Right atrium auricular region (tissue), 2 donors: ENCODE data around the gene CTDNEP1. TPM values are rescaled to one million over a fixed set of nuclear protein-coding genes. Genes with fewer than 3 reads are reported as not detected.
A peak's percentile ranks its signal among the peaks of the same experiment; 100 is the strongest.

Experiments used
- DNase-seq: peaks from one replicate; pipeline ENCODE4 v3.0.0-alpha.2; 2019; ENCODE audit warnings: low spot score
- H3K27ac ChIP-seq, 2 donors: fragments of 200-600 bp; sonication (generic); 1 replicate in 1 of 2; 2 replicates in 1 of 2; pipeline ENCODE4 v1.5.1; 2016 to 2019
- H3K27me3 ChIP-seq, 2 donors: fragments of 200-600 bp; sonication (generic); one replicate each; pipeline versions ENCODE4 v1.5.1 to v1.6.0; 2017 to 2019
- H3K36me3 ChIP-seq: fragments of 200-600 bp; sonication (generic); one replicate; pipeline ENCODE4 v1.5.1; 2016
- H3K4me1 ChIP-seq, 2 donors: fragments of 200-600 bp; sonication (generic); one replicate each; pipeline versions ENCODE4 v1.5.1 to v1.6.0; 2017 to 2019
- H3K4me3 ChIP-seq, 2 donors: fragments of 200-600 bp; sonication (generic); 1 replicate in 1 of 2; 2 replicates in 1 of 2; pipeline ENCODE4 v1.5.1; 2017 to 2019; ENCODE audit warnings: mild to moderate bottlenecking in 1 of 2, moderate library complexity in 1 of 2
- H3K9me3 ChIP-seq, 2 donors: fragments of 200-600 bp; sonication (generic); one replicate each; pipeline ENCODE4 v1.5.1; 2019
- total RNA-seq, 2 donors: library from RNA; depleted of rRNA; stranded (reverse); fragments of >200 nt; gene quantifications; one replicate each; pipeline ENCODE4 v1.1.0, GENCODE V29; 2016
- TF ChIP-seq, protein P1 (sequence below), 2 donors: fragments of 200-600 bp; sonication (generic); IDR thresholded peaks; one replicate each; pipeline ENCODE4 v1.5.1; 2019; ENCODE audit warnings: antibody characterized with exemption in 2 of 2

CTDNEP1 gene
- total RNA-seq, 2 donors from 2014 or later: 55.0 to 77.2 TPM

DNA sequence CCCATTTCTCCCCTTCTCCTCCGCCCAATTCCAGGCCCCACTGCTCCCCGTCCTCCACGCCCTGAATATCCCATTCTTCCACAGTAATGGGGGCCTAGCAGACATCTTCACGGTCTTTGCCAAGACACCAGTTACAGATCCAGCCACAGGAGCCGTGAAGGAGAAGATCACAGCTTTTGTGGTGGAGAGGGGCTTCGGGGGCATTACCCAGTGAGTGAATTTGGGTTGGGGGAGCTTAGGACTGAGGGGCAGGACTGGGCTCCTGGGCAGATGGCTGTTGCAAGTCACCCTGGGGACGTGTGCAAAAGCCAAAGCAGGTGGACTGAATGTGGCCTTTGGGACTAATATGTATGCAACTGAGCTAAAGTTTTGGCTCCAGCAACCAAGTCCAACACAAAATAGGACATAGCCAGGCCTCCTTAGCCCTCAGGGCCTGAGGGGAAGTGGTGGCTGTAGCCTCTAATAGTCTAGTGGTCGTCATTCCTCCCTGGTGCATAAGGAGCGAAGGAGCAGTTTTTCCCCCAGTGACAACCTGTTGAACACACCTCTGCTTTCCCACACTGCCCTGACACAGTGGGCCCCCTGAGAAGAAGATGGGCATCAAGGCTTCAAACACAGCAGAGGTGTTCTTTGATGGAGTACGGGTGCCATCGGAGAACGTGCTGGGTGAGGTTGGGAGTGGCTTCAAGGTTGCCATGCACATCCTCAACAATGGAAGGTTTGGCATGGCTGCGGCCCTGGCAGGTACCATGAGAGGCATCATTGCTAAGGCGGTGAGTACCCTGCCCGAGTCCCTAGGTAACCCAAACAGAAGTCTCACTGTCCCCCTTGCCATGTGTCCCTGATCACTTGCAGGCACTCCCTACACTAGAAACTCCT lies 29.2 kb downstream of the CTDNEP1 start:
- Histone ChIP-seq H3K27ac (no peak overlapping the region), H3K36me3 (peaks cover 64% of the 10 kb centered on the region), H3K27me3 (no peaks in the 10 kb centered on the region), H3K4me3 (no peak overlapping the region), H3K9me3 (no peaks in the 10 kb centered on the region), H3K4me1 (peaks cover 0 to 57% of the 10 kb centered on the region in 2 donors)
- no peak for DNase-seq
- TF ChIP-seq, protein P1, sequence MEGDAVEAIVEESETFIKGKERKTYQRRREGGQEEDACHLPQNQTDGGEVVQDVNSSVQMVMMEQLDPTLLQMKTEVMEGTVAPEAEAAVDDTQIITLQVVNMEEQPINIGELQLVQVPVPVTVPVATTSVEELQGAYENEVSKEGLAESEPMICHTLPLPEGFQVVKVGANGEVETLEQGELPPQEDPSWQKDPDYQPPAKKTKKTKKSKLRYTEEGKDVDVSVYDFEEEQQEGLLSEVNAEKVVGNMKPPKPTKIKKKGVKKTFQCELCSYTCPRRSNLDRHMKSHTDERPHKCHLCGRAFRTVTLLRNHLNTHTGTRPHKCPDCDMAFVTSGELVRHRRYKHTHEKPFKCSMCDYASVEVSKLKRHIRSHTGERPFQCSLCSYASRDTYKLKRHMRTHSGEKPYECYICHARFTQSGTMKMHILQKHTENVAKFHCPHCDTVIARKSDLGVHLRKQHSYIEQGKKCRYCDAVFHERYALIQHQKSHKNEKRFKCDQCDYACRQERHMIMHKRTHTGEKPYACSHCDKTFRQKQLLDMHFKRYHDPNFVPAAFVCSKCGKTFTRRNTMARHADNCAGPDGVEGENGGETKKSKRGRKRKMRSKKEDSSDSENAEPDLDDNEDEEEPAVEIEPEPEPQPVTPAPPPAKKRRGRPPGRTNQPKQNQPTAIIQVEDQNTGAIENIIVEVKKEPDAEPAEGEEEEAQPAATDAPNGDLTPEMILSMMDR (IDR thresholded peaks at IDR 0.05): no peak

DNA sequence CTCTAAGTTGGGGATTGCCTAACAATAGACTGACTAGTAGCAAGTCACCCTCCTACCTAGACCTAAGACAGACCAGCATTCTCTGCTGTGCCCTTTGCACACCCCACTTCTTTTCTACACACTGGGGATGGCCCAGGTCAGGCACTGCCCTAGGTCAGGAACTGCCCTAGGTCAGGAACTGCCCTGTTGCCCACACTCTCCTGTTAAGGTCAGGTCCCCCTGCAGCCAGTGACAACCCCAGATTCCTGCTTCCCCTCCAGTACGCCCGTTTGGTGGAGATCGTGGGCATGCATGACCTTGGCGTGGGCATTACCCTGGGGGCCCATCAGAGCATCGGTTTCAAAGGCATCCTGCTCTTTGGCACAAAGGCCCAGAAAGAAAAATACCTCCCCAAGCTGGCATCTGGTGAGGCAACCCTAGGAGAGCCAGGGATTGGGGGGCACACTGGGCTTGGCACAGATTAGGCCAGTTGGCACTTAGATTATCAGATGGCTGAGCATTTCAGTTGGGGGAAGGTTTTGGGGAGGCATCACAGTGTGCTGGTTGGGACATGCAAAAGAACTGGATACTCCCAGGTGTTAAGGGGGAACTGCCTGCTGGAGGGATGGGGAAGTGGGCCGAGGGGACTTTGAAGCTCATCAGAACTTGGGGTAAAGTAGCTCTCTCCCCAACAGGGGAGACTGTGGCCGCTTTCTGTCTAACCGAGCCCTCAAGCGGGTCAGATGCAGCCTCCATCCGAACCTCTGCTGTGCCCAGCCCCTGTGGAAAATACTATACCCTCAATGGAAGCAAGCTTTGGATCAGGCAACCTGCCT lies 30.0 kb downstream of the CTDNEP1 start:
- Histone ChIP-seq H3K27me3 (no peaks in the 10 kb centered on the region), H3K36me3 (peaks cover 55% of the 10 kb centered on the region), H3K4me1 (peaks cover 0 to 65% of the 10 kb centered on the region in 2 donors), H3K4me3 (peak overlapping the region; percentile 91), H3K9me3 (no peaks in the 10 kb centered on the region), H3K27ac (peak overlapping the region; percentile 97)
- TF ChIP-seq, protein P1 (IDR thresholded peaks at IDR 0.05): no peak
- DNase-seq: no peak

DNA sequence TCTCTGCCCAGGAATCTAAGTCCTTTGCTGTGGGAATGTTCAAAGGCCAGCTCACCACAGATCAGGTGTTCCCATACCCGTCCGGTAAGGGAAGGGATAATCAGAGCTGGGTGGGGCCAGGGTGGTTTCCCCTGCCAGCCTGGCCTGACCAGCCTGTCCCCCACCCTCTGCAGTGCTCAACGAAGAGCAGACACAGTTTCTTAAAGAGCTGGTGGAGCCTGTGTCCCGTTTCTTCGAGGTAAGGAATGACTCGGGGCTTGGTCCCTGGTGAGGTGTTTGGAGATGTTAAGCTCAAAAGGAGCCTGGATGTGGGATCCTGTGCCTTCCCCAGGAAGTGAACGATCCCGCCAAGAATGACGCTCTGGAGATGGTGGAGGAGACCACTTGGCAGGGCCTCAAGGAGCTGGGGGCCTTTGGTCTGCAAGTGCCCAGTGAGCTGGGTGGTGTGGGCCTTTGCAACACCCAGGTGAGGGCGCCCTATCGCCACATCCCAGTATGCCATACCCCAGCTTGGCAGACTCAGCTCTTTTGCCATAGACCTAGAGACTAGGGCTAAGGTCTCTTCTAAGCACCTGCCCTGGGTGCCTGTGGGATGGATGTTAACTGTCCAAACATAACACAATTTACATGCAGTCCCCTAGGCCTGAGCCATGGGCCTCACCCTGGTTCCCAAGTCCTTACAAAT lies 30.8 kb downstream of the CTDNEP1 start:
- H3K4me3 ChIP-seq: peak overlapping the region; percentile 91
- DNase-seq: no peak
- peaks cover 0 to 73% of the 10 kb centered on the region in 2 donors for H3K4me1 ChIP-seq
- H3K36me3 ChIP-seq: peaks cover 49% of the 10 kb centered on the region
- H3K9me3 ChIP-seq: no peaks in the 10 kb centered on the region
- TF ChIP-seq, protein P1 (IDR thresholded peaks at IDR 0.05): peak in 1 of 2 donors; percentile 50
- H3K27me3 ChIP-seq: no peaks in the 10 kb centered on the region
- H3K27ac ChIP-seq: peak overlapping the region; percentile 97

DNA sequence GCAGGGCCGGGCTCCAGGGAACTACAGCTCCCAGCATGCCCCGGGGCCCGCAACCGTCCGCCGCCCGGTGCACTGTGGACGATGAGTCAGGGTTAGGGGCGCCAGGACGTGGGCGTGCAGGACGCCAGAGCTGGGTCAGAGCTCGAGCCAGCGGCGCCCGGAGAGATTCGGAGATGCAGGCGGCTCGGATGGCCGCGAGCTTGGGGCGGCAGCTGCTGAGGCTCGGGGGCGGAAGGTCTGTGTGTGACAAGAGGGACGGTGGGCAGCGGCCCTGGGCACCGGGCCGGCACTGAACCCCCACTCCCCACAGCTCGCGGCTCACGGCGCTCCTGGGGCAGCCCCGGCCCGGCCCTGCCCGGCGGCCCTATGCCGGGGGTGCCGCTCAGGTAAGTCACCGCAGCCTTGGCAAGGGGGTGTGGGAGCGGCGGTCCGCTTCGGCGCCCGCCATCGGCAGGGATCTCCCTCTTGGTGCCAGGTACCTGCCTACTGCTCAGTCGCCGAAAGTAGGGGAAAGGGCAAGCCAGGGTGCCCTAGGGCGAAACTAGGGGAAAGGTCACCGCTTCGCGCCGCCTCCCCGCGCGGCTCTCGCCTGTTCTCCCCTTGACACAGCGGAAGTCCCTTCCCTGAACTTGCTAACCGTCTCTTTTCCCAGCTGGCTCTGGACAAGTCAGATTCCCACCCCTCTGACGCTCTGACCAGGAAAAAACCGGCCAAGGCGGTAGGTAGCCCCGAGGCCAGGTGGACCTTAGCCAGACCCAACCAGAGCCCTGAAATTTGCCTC lies 31.5 kb downstream of the CTDNEP1 start, which contains the start of the genes ACADVL and DLG4:
TSS of gene ACADVL (plus strand) at position 127 of the 781 bp plus-strand sequence. CDS start at position 174, 47 bp downstream.
TSS of gene DLG4 (minus strand) at position 25 of the 781 bp plus-strand sequence.
- H3K36me3 ChIP-seq: peaks cover 41% of the 10 kb centered on the region
- H3K9me3 ChIP-seq: no peaks in the 10 kb centered on the region
- peak within 1 kb of the TSS; percentile 97 for H3K27ac ChIP-seq
- TF ChIP-seq, protein P1 (IDR thresholded peaks at IDR 0.05): no peak
- peaks cover 0 to 80% of the 10 kb centered on the region in 2 donors for H3K4me1 ChIP-seq
- H3K27me3 ChIP-seq: no peaks in the 10 kb centered on the region
- peak; percentile 97 for DNase-seq
- peak within 1 kb of the TSS; percentile 91 for H3K4me3 ChIP-seq
